H9 (cell line): ENCODE results near the gene KIZ. TPM values are rescaled to one million over a fixed set of nuclear protein-coding genes. Genes with fewer than 3 reads are reported as not detected.
A peak's percentile ranks its signal among the peaks of the same experiment; 100 is the strongest.

Experiments used
- DNase-seq: peaks from one replicate; pipeline ENCODE4 v3.0.0-alpha.2; 2017
- H2AFZ ChIP-seq: one replicate; pipeline ENCODE4 v1.6.1; 2013; ENCODE audit warnings: mild to moderate bottlenecking, low read length, control low read depth, moderate library complexity
- H2AK5ac ChIP-seq: 2 replicates; pipeline ENCODE4 v1.6.1; 2013; ENCODE audit warnings: low read length, control low read depth, mixed read lengths; ENCODE audit not compliant: insufficient read length
- H2BK120ac ChIP-seq: one replicate; pipeline ENCODE4 v1.6.1; 2013; ENCODE audit warnings: low read depth, mild to moderate bottlenecking, low read length, control low read depth, inconsistent platforms; ENCODE audit not compliant: poor library complexity, severe bottlenecking
- H2BK12ac ChIP-seq: 2 replicates; pipeline ENCODE4 v1.6.1; 2013; ENCODE audit warnings: low read length, control low read depth, mixed read lengths, low read depth; ENCODE audit not compliant: insufficient read length
- H2BK15ac ChIP-seq: 2 replicates; pipeline ENCODE4 v1.6.1; 2013; ENCODE audit warnings: low read depth, low read length, control low read depth
- H2BK20ac ChIP-seq: one replicate; pipeline ENCODE4 v1.6.1; 2013; ENCODE audit warnings: low read depth, mild to moderate bottlenecking, low read length, control low read depth, inconsistent platforms; ENCODE audit not compliant: poor library complexity, severe bottlenecking
- H2BK5ac ChIP-seq: 2 replicates; pipeline ENCODE4 v1.6.1; 2013; ENCODE audit warnings: low read length, control low read depth, mixed read lengths; ENCODE audit not compliant: insufficient read length
- H3K14ac ChIP-seq: 2 replicates; pipeline ENCODE4 v1.6.1; 2013; ENCODE audit warnings: low read length, control low read depth; ENCODE audit not compliant: insufficient read depth
- H3K18ac ChIP-seq: 2 replicates; pipeline ENCODE4 v1.6.1; 2013; ENCODE audit warnings: low read depth, mild to moderate bottlenecking, mixed read lengths, low read length, control low read depth; ENCODE audit not compliant: insufficient read length
- H3K23ac ChIP-seq: 2 replicates; pipeline ENCODE4 v1.6.1; 2013; ENCODE audit warnings: low read length, control low read depth, mixed read lengths, low read depth; ENCODE audit not compliant: insufficient read length
- H3K23me2 ChIP-seq: 2 replicates; pipeline ENCODE4 v1.6.1; 2013; ENCODE audit warnings: low read depth, mild to moderate bottlenecking, mixed read lengths, low read length, control low read depth; ENCODE audit not compliant: insufficient read length, poor library complexity, severe bottlenecking
- H3K27ac ChIP-seq: 2 replicates; pipeline ENCODE4 v1.5.1; 2013; ENCODE audit warnings: low read length, control low read depth, mixed read lengths, low read depth; ENCODE audit not compliant: insufficient read length
- H3K27me3 ChIP-seq: 2 replicates; pipeline ENCODE4 v1.6.1; 2013; ENCODE audit warnings: low read length, control low read depth, inconsistent platforms; ENCODE audit not compliant: insufficient read depth
- H3K4ac ChIP-seq: 2 replicates; pipeline ENCODE4 v1.6.1; 2013; ENCODE audit warnings: low read depth, mild to moderate bottlenecking, control low read depth, inconsistent platforms, low read length, moderate library complexity
- H3K4me1 ChIP-seq: 2 replicates; pipeline ENCODE4 v1.6.1; 2013; ENCODE audit warnings: low read length, control low read depth, inconsistent platforms; ENCODE audit not compliant: insufficient read depth
- H3K4me2 ChIP-seq: 2 replicates; pipeline ENCODE4 v1.6.1; 2013; ENCODE audit warnings: low read length, control low read depth, mixed read lengths; ENCODE audit not compliant: insufficient read length, insufficient read depth
- H3K56ac ChIP-seq: 2 replicates; pipeline ENCODE4 v1.6.1; 2013; ENCODE audit warnings: low read depth, mild to moderate bottlenecking, mixed read lengths, low read length, control low read depth; ENCODE audit not compliant: insufficient read length
- H3K79me1 ChIP-seq: 2 replicates; pipeline ENCODE4 v1.6.1; 2013; ENCODE audit warnings: low read depth, mild to moderate bottlenecking, moderate library complexity, low read length, control low read depth, inconsistent platforms; ENCODE audit not compliant: insufficient read depth, poor library complexity, severe bottlenecking
- H3K79me2 ChIP-seq: 2 replicates; pipeline ENCODE4 v1.6.1; 2013; ENCODE audit warnings: low read length, control low read depth, inconsistent platforms; ENCODE audit not compliant: insufficient read depth
- H3K9ac ChIP-seq: 2 replicates; pipeline ENCODE4 v1.6.1; 2013; ENCODE audit warnings: low read length, control low read depth, mixed read lengths; ENCODE audit not compliant: insufficient read length; ENCODE audit errors: extremely low read depth
- H3K9me3 ChIP-seq: one replicate; pipeline ENCODE4 v1.6.1; 2013; ENCODE audit warnings: low read depth, low read length, inconsistent platforms; ENCODE audit not compliant: control insufficient read depth
- H3T11ph ChIP-seq: one replicate; pipeline ENCODE4 v1.6.1; 2013; ENCODE audit warnings: mild to moderate bottlenecking, low read length, control low read depth, inconsistent platforms
- H4K20me1 ChIP-seq: one replicate; pipeline ENCODE4 v1.6.1; 2013; ENCODE audit not compliant: control insufficient read depth, insufficient read length, insufficient read depth
- H4K5ac ChIP-seq: 2 replicates; pipeline ENCODE4 v1.6.1; 2013; ENCODE audit warnings: low read depth, mild to moderate bottlenecking, mixed read lengths, low read length, control low read depth; ENCODE audit not compliant: insufficient read length
- H4K8ac ChIP-seq: replicated peaks from 2 replicates; pipeline ENCODE4 v1.6.1; 2013; ENCODE audit warnings: low read length, control low read depth, mixed read lengths, low read depth; ENCODE audit not compliant: insufficient read length
- H4K91ac ChIP-seq: 2 replicates; pipeline ENCODE4 v1.6.1; 2013; ENCODE audit warnings: low read depth, mild to moderate bottlenecking, moderate library complexity, mixed read lengths, low read length, control low read depth; ENCODE audit not compliant: insufficient read length
- H3K27ac Mint-ChIP-seq, 3 experiments: 2 replicates in 2 of 3; 3 replicates in 1 of 3; pipeline ENCODE4 v1.8.0; 2020 to 2021; ENCODE audit warnings: mixed read lengths in 3 of 3, mild to moderate bottlenecking in 1 of 3, moderate library complexity in 1 of 3
- H3K27me3 Mint-ChIP-seq: 2 replicates; pipeline ENCODE4 v1.8.0; 2021; ENCODE audit warnings: low read depth, mild to moderate bottlenecking, moderate library complexity, mixed read lengths
- H3K36me3 Mint-ChIP-seq, 3 experiments: 2 replicates in 2 of 3; 3 replicates in 1 of 3; pipeline ENCODE4 v1.8.0; 2020 to 2021; ENCODE audit warnings: low read depth in 3 of 3, mixed read lengths in 3 of 3; ENCODE audit not compliant: insufficient read depth in 1 of 3
- H3K4me1 Mint-ChIP-seq, 2 experiments: 2 replicates each; pipeline ENCODE4 v1.8.0; 2020; ENCODE audit warnings: mixed read lengths in 2 of 2
- H3K4me3 Mint-ChIP-seq, 2 experiments: 2 replicates in 1 of 2; 3 replicates in 1 of 2; pipeline ENCODE4 v1.8.0; 2020 to 2021; ENCODE audit warnings: mild to moderate bottlenecking in 2 of 2, mixed read lengths in 2 of 2, moderate library complexity in 1 of 2
- H3K9me3 Mint-ChIP-seq, 2 experiments: 2 replicates in 1 of 2; 3 replicates in 1 of 2; pipeline ENCODE4 v1.8.0; 2020; ENCODE audit warnings: mild to moderate bottlenecking in 2 of 2, mixed read lengths in 2 of 2, moderate library complexity in 1 of 2
- WGBS: extraction: QIAGEN DNeasy Blood & Tissue Kit; methylation state at CpG from one replicate; pipeline ENCODE4 v1.1.7; 2013; ENCODE audit warnings: missing lambda C conversion rate, low lambda C conversion rate, mixed read lengths; ENCODE audit not compliant: insufficient read length; ENCODE audit errors: extremely low coverage; 5-methylcytosine and 5-hydroxymethylcytosine counted together
- total RNA-seq: library from RNA; stranded (reverse); gene quantifications from 2 replicates; pipeline ENCODE4 v1.2.1, GENCODE V29; 2021
- TF ChIP-seq, protein P1 (sequence below): fragments of 200-600 bp; sonication (generic); conservative IDR thresholded peaks from 3 replicates; pipeline ENCODE4 v1.8.0; 2021; ENCODE audit warnings: antibody characterized with exemption, mild to moderate bottlenecking

Gene KIZ
- total RNA-seq, 1 experiment from 2014 or later = 29.3 TPM

DNA sequence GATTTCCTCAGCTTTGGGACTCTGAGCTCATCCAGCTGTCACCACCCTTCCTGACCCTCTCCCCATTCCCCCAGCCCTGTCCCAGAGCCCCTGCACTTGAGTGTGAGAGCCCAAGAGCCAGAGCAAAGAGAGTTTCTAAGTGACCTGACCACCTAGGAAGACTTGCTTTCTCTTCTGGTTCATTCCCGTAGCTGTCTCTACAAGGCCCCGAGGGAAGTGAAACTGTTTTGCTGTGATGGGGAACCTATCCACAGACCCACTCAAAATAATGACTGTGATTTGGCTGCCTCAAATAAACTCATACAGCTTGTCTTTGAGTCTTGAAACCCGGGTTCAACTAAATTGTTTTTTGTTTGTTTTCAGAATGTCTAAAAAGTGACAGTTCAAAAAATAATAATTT is 102.6 kb downstream of the KIZ start:
- DNase-seq = no peak
- Histone ChIP-seq H4K91ac (no peak overlapping the region), H3K23me2 (no peaks in the 10 kb centered on the region), H3K18ac (no peak overlapping the region), H3K79me1 (no peaks in the 10 kb centered on the region), H2AFZ (no peak overlapping the region), H2BK12ac (no peak overlapping the region), H4K5ac (no peak overlapping the region), H3K79me2 (no peaks in the 10 kb centered on the region), H2AK5ac (no peak overlapping the region), H3K9ac (no peak overlapping the region), H2BK15ac (no peak overlapping the region), H4K8ac (no peak overlapping the region), H2BK20ac (no peak overlapping the region), H3K4ac (no peak overlapping the region), H4K20me1 (no peaks in the 10 kb centered on the region), H2BK120ac (no peak overlapping the region), H3K27me3 (no peaks in the 10 kb centered on the region), H2BK5ac (no peak overlapping the region), H3K56ac (no peak overlapping the region), H3K27ac (no peak overlapping the region), H3K4me2 (no peak overlapping the region), H3K9me3 (no peaks in the 10 kb centered on the region), H3K23ac (no peak overlapping the region), H3K4me1 (no peaks in the 10 kb centered on the region; the same call in 1 of the 2 replicates), H3T11ph (no peak overlapping the region), H3K14ac (no peak overlapping the region)
- Mint-ChIP-seq H3K4me1 (peaks cover 45 to 53% of the 10 kb centered on the region in 2 experiments), H3K36me3 (peaks cover 0 to 28% (median 27%) of the 10 kb centered on the region in 3 experiments; a peak in 5 of 7 replicates), H3K27ac (peak overlapping the region in 1 of 3 experiments; percentile 80; a peak in 2 of 7 replicates), H3K27me3 (no peaks in the 10 kb centered on the region), H3K9me3 (no peaks in the 10 kb centered on the region), H3K4me3 (no peak overlapping the region)
- TF ChIP-seq, protein P1, sequence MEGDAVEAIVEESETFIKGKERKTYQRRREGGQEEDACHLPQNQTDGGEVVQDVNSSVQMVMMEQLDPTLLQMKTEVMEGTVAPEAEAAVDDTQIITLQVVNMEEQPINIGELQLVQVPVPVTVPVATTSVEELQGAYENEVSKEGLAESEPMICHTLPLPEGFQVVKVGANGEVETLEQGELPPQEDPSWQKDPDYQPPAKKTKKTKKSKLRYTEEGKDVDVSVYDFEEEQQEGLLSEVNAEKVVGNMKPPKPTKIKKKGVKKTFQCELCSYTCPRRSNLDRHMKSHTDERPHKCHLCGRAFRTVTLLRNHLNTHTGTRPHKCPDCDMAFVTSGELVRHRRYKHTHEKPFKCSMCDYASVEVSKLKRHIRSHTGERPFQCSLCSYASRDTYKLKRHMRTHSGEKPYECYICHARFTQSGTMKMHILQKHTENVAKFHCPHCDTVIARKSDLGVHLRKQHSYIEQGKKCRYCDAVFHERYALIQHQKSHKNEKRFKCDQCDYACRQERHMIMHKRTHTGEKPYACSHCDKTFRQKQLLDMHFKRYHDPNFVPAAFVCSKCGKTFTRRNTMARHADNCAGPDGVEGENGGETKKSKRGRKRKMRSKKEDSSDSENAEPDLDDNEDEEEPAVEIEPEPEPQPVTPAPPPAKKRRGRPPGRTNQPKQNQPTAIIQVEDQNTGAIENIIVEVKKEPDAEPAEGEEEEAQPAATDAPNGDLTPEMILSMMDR = no peak
- WGBS = no CpG with 5 or more reads among the region's 3 CpGs
